Measurements from ENCODE around the gene LPGAT1. TPM values are rescaled to one million over a fixed set of nuclear protein-coding genes. Genes with fewer than 3 reads are reported as not detected.

LPGAT1 gene
- total RNA-seq, 4 donors from 2014 or later, result 48.1 to 66.6 (median 53.3) TPM

- Histone ChIP-seq H3K4me3 (no peak overlapping the region), H3K27ac (no peak overlapping the region), H3K4me1 (no peaks in the 10 kb centered on the region), H3K9me3 (no peaks in the 10 kb centered on the region), H3K27me3 (no peaks in the 10 kb centered on the region), H3K36me3 (peaks cover 0 to 43% of the 10 kb centered on the region in 2 donors)
- WGBS, 2 donors (ENCODE audit: low coverage in 1 of 2), result 10 to 14% methylated on average over 1 of the region's 1 CpG
- ATAC-seq, result no peak
- TF ChIP-seq POLR2AphosphoS5 (IDR thresholded peaks at IDR 0.05) (no peak), POLR2A (IDR thresholded peaks at IDR 0.05) (no peak), EP300 (IDR thresholded peaks at IDR 0.05) (no peak), CTCF (IDR thresholded peaks at IDR 0.05) (no peak)
These were observed 80.0 kb downstream of the LPGAT1 start for GRCh38 chr1:211750599-211750998.

GRCh38 chr1:211749251-211749650, 81.3 kb downstream of the LPGAT1 start:
- H3K4me3 ChIP-seq, result no peak overlapping the region

GRCh38 chr1:211748810-211749209, 81.8 kb downstream of the LPGAT1 start:
- 70 to 75% methylated on average over 1 to 3 of the region's 3 CpGs for WGBS, 2 donors (ENCODE audit: low coverage in 1 of 2)
- Histone ChIP-seq H3K4me1 (no peaks in the 10 kb centered on the region), H3K36me3 (peaks cover 0 to 43% of the 10 kb centered on the region in 2 donors), H3K9me3 (no peaks in the 10 kb centered on the region), H3K27ac (no peak overlapping the region), H3K4me3 (no peak overlapping the region), H3K27me3 (no peaks in the 10 kb centered on the region)
- TF ChIP-seq EP300 (IDR thresholded peaks at IDR 0.05) (no peak), CTCF (IDR thresholded peaks at IDR 0.05) (no peak), POLR2A (IDR thresholded peaks at IDR 0.05) (no peak), POLR2AphosphoS5 (IDR thresholded peaks at IDR 0.05) (no peak)
- no peak for ATAC-seq

More at GRCh38 chr1:211749251-211749650, 81.3 kb downstream of the LPGAT1 start:
- ATAC-seq, result no peak
- H3K27ac ChIP-seq, result no peak overlapping the region
- no peak for TF ChIP-seq POLR2A (IDR thresholded peaks at IDR 0.05)
- TF ChIP-seq EP300 (IDR thresholded peaks at IDR 0.05), result no peak
- no peak for TF ChIP-seq POLR2AphosphoS5 (IDR thresholded peaks at IDR 0.05)
- TF ChIP-seq CTCF (IDR thresholded peaks at IDR 0.05), result no peak
- H3K36me3 ChIP-seq, result peaks cover 0 to 43% of the 10 kb centered on the region in 2 donors
- no peaks in the 10 kb centered on the region for H3K9me3 ChIP-seq
- H3K4me1 ChIP-seq, result no peaks in the 10 kb centered on the region
- 68 to 69% methylated on average over 3 of the region's 3 CpGs for WGBS, 2 donors (ENCODE audit: low coverage in 1 of 2)
- H3K27me3 ChIP-seq, result no peaks in the 10 kb centered on the region

- Histone ChIP-seq H3K36me3 (peaks cover 0 to 14% of the 10 kb centered on the region in 2 donors), H3K27me3 (no peaks in the 10 kb centered on the region), H3K27ac (no peak overlapping the region), H3K4me1 (no peaks in the 10 kb centered on the region), H3K9me3 (no peaks in the 10 kb centered on the region), H3K4me3 (no peak overlapping the region)
- no peak for ATAC-seq
- WGBS, 2 donors (ENCODE audit: low coverage in 1 of 2), result 80 to 81% methylated on average over 4 of the region's 4 CpGs
- no peak for TF ChIP-seq POLR2AphosphoS5 (IDR thresholded peaks at IDR 0.05)
- no peak for TF ChIP-seq CTCF (IDR thresholded peaks at IDR 0.05)
- no peak for TF ChIP-seq POLR2A (IDR thresholded peaks at IDR 0.05)
- no peak for TF ChIP-seq EP300 (IDR thresholded peaks at IDR 0.05)
These were observed 87.6 kb downstream of the LPGAT1 start for GRCh38 chr1:211742889-211743529.

- peaks cover 3% of the 10 kb centered on the region for H3K27me3 ChIP-seq
- H3K4me1 ChIP-seq, result no peaks in the 10 kb centered on the region
- H3K36me3 ChIP-seq, result peaks cover 0 to 6% of the 10 kb centered on the region in 2 donors
- 85% methylated on average over 1 of the region's 1 CpG; no CpG with 5 or more reads in 1 of the 2 donors for WGBS, 2 donors (ENCODE audit: low coverage in 1 of 2)
- no peak for TF ChIP-seq POLR2A (IDR thresholded peaks at IDR 0.05)
- no peak for TF ChIP-seq EP300 (IDR thresholded peaks at IDR 0.05)
- TF ChIP-seq CTCF (IDR thresholded peaks at IDR 0.05), result no peak
- H3K9me3 ChIP-seq, result no peaks in the 10 kb centered on the region
- no peak overlapping the region for H3K27ac ChIP-seq
- H3K4me3 ChIP-seq, result no peak overlapping the region
- ATAC-seq, result no peak
These were observed 88.3 kb downstream of the LPGAT1 start for GRCh38 chr1:211742272-211742671.
